GM18909 (cell line): ENCODE results near the gene FBXO40.
"Not testable (repeated sequence)": the region's sequence is repeated elsewhere in the genome, so short reads cannot be mapped to it uniquely, and the experiment has no call there.

ENCODE experiments used
- ATAC-seq: cut with Tn5 transposase; IDR thresholded peaks from one replicate; pipeline ENCODE4 v1.9.1; 2021; ENCODE audit warnings: mild to moderate bottlenecking; ENCODE audit not compliant: unreplicated experiment, poor library complexity

FBXO40 gene, protein sequence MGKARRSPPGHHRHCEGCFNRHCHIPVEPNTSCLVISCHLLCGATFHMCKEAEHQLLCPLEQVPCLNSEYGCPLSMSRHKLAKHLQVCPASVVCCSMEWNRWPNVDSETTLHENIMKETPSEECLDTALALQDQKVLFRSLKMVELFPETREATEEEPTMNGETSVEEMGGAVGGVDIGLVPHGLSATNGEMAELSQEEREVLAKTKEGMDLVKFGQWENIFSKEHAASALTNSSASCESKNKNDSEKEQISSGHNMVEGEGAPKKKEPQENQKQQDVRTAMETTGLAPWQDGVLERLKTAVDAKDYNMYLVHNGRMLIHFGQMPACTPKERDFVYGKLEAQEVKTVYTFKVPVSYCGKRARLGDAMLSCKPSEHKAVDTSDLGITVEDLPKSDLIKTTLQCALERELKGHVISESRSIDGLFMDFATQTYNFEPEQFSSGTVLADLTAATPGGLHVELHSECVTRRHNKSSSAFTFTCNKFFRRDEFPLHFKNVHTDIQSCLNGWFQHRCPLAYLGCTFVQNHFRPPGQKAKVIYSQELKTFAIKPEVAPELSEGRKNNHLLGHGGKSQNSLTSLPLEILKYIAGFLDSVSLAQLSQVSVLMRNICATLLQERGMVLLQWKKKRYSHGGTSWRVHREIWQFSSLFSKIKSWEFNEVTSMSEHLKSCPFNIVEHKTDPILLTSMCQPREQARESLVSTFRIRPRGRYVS

DNA sequence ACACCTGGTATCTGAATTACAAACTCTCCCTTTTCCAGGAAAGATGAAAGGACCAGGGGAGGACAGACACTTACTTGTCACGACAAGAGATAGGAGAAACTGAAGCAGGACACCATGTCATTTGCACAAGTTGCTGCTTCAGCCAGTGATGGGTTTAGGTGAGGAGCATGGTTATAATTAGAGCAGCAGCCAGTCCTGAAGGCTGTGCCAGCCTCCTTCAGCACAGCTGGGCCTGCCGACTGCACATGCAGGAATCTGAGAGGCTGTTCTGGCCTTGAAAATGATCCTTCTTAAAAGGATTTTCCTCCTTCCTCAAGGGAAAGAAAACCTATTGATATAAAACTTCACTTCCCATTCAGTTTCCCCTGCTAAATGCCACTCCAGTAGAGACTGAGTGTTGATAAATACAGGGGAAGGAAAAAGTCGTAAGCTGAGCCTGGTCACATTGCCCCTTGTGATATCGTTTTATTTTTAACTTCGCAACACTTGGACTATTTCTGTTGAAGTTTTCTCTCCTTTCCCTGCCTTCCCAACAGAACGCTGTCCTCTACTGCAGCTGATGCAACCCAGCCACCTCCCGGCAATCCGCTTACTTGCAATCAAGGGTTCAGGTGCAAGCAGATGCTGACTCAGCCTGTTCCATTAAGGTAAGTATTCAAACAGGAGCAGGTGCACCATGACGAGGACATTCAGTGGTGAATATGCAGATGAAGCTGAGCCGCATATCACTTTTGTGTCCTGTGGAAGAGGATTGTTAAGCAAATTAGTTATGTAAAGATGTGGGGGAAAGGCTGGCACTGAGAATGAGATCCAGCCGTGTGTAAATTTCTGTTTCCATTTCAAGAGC lies at the start of gene FBXO40:
TSS of gene FBXO40 (plus strand) at position 524 of the 847 bp plus-strand sequence. CDS start 27,197 bp downstream, outside the sequence.
- no peak for ATAC-seq

DNA sequence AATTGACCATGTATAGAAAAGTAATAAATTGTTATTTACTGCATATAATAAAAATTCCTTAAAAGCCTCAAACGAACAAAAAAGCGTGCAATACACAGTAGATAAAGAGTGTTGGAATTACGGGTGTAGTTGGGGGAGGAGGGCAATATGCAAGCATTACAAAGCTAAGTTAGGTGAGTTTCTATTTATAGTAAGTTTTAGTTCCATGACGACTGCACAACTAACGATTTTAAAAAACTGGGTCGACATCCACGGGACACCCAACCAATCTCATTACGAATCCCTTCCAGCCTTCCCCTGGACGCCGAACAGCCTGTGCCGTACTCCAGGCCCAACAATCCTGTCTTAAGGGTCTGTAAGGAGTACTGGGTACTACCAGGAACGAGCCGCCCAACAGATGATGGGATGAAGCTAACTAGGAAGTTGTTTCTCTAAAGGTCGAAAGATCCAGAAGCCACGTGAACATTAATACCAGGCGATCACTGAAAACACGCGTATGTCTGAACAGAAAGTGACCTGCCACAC lies 48.1 kb upstream of the FBXO40 start:
- peak; percentile 5 for ATAC-seq

DNA sequence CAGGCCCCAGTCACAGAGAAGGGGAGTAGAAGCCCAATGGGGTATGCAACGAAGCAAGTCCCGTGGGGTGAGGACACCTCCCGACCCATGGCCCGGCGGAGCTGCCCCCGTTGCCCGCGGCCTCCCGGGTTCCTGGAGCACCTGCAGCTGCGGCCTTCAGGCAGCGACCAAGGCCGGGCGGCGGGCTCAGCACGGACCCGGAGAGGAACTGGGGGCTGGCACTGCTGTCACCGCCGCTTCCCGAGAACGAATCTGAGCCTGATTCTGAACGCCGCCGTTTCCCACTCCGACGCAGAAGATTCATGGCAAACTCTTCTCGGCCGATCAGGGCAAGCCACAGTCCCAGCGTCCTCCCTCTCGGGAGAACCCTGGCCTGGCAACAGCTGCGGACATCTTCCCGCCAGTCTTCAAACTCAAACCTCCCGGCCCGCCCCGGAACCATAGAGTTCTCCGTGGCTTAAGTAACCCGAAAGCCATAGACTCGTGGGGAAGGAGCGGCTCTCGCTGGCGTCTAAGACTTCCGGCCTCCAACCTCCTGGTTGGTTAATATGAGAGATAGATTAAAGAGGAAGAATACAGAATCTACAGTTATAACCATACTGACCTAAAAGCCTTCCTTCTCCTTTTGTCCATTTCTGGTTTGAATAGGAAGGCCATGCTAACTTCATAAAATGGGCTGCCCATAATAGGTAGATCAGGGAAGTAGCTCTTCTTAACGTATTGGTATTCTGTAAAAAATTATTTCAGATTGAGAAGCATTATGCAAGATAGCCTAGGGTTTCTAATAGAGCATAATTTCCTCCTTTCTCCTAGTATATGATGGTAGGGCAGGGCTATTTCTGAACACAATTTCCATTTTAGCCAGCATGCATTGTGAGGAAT lies 47.4 kb upstream of the FBXO40 start, which contains the start of gene POLQ:
TSS of gene POLQ (minus strand) at position 415 of the 882 bp plus-strand sequence. CDS start at position 304, 111 bp downstream.
- ATAC-seq, result peak; percentile 84

DNA sequence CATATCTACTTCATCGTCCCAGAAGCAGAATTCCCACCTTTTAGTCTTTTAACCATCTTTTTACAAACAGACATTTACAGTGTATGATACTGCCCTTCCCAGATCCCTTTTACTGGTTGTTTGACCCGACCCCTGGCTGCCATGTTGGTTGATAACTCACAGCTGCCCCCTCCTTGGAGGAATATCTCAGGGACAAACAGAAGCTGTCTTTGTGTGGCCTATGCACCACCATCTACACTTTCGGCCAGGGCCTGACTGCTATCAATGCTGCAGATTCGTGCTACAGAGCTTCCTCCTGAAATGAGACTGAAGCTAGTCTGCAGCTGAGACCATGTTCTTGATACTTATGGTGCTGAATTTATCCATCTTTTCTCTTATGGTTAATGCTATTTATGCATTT lies 40.8 kb upstream of the FBXO40 start:
- ATAC-seq, result no peak

DNA sequence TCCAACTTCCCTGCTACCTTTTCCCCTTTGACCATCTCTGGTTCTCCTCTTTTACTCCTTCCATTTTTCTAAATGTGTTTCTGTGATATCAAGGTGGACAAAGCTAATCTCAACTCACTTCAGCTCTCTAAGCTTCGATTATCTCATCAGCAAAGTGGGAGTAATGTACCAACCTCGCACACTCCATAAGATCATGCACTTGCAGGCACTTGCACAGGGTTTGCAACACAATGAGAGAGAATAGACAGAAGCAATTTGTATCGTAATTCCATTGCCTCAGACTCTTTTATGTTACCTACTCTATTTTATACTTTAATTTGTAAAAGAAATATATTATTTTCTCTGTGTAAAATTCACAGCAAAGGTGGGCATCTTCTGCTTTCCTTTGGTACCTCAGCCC lies 40.4 kb upstream of the FBXO40 start:
- no peak for ATAC-seq

DNA sequence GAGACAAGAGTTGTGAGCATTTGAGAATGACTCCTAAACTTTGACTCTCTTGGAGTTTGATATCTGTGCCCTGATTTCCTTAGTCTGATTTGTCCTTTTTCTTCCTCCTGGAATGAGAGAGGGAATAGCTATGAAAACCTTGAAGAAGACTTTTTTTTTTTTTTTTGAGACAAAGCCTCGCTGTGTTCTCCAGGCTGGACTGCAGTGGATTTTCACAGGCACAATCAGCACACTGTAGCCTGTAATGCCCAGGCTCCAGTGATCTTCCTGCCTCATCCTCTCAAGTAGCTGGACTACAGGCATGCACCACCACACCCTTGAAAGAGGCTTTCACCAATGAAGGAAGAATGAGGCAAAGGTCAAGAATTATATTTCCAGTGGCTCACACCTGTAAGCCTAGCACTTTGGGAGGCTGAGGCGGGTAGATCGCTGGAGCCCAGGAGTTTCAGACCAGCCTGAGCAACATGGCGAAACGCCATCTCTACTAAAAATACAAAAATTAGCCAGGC lies 35.7 kb upstream of the FBXO40 start:
- ATAC-seq, result no peak

DNA sequence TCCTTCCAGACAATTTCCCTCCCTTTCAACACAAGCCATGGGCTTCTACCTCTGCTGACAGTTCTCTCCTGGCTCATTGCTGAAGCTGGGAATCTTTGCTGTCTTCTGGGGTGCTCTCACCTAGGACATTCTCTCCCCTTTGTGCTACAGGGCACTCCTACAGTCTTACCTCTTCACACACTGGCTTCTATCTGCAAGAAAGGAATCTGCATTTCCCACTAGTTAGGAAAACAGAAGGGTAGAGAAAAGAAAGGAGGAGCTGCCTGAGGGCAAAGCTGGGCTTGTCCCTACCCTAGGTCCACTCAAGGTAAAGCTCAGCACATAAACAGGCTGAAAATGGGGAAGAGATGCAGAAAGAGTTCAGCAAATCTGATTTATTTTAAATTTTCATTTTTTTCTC lies 31.0 kb upstream of the FBXO40 start:
- ATAC-seq, result no peak

DNA sequence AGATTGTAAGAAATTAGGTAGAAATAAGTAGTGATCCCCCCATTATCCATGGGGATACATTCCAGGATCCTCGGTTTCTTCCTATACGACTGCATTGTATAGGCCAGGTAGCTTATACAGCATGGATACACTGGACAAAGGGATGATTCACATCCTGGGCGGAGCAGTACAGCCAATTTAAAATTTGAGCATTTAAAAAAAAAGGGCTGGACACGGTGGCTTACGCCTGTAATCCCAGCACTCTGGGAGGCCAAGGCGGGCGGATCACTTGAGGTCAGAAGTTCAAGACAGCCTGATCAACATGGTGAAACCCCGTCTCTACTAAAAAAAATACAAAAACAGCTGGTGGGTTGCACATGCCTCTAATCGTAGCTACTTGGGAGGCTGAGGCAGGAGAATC lies 26.4 kb upstream of the FBXO40 start:
- no peak for ATAC-seq

DNA sequence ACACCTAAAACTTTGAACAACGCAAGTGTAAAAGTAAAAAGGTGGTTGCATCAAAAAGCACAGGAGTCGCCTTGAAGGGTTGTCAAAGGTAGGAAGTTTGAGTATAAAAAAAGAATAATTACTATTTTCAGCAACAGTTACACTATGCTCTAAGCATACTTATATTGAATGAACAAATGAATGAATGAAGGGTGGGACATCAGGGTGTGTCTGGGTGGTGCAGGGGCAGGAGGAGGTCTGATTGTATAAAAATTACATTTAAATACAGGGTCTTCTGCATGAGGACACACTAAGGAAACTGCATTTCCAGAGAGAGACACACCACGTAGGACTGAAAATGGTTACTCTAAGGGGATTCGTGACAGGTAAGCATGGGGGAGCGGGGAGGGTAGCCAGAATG lies 25.5 kb upstream of the FBXO40 start, which contains the start of gene ARGFX:
TSS of gene ARGFX (plus strand) at position 301 of the 400 bp plus-strand sequence. CDS start 2,765 bp downstream, outside the sequence.
- no peak for ATAC-seq

DNA sequence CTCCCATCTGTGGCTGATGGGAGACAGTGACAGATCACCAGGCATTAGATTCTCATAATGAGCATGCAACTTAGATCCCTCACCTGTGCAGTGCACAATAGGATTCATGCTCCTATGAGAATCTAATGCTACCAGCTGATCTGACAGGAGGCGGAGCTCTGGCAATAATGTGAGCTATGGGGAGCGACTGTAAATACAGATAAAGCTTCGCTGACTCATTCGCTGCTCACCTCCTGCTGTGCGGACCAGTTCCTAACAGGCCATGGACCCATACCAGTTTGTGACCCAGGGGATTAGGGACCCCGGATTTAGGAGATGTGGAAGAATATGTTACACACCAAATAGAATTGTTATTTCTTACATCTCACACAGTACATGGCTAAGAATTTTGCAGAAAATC lies 18.7 kb upstream of the FBXO40 start:
- no peak for ATAC-seq

DNA sequence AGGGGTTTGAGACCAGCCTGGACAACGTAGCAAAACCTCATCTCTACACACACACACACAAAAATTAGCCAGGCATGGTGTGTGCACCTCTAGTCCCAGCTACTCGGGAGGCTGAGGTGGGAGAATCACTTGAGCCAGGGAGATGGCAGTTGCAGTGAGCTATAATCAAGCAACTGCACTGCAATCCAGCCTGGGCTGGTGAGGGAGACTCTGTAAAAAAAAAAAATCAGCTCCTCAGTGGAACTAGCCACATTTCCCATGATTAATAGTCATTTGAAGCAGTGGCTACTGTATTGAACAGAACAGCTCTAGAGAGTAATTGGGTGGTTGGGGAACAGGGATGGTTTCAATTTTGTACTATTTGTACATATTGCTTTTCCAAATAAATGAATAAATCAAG lies 11.5 kb upstream of the FBXO40 start:
- no peak for ATAC-seq

DNA sequence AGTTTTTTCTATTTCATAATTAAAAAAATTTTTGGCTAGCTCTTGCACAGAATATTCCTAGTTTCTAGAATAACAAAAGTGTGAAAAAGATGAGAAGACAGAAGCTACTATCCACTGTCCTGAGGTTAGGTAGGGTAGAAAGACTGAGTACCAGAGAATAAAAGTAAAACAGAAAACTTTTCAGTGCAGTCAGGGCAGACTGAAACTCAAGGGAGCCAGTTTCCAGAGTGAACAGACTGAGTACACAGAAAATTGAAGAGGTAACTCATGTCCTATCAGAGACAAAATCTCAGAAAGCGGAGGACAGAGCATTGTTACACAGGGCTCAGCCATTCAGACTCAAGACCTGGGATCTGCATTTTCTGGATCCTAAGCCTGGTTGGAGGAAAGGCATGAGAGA lies 8.8 kb upstream of the FBXO40 start:
- ATAC-seq, result no peak

DNA sequence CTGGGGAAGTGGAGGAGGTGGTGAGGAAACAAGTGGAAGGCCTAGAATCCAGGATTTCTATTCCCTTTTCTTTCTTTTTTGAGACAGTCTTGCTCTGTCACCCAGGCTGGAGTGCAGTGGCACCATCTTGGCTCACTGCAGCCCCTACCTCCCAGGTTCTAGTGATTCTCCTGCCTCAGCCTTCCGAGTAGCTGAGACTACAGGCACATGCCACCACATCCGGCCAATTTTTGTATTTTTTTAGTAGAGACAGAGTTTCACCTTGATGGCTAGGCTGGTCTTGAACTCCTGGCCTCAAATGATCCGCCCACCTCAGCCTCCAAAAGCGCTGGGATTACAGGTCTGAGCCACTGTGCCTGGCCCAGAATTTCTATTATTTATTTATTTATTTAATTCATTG lies 627 bp downstream of the FBXO40 start:
- ATAC-seq, result not testable (repeated sequence)

DNA sequence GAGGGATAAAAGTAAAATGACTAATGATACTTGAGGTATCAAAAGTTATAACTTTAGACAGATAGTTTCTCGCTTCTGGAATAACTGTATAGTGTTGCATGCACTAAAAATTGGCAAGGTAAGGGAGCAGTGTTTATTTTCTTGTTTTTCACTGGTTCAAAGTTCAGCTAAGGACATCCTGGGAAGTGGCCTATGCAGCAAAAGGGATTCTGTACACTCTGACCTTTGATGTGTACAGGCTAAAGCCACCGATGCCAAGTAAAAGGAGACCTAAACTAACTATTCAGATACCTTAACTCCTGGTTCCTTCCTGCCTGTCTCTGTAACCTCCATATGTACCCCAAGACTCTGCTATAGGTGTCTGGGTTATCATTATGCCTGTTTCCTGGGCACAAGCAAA lies 1.7 kb downstream of the FBXO40 start:
- no peak for ATAC-seq

DNA sequence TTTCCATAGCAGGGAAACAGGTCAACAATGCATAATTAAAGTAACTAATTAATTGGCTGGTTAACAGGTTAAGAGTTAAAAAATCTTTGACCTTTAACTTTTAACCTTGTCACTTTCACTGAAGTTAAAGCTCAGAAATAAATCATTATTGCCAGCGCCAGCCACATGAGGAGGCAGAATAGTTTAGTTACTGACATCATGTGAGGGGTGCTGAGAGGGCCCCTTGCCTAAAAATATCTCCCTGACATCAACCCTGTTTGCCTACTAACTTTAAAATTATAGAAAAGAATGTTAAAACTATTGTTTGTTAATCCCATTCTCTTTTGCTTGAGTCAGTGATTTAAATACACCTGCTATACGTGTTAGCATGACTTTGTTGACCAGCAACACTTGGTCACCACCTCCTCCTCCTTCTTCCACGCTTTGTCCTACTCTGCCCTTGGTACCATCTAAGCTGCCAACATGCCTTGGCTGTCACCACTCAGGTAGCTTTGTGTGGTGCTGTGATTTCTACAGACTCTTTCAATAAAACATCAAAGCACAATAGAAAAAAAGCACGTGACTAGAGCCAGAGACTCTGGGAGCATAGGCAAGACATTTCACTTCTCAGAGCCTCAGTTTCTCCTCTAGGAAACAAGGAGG lies 2.7 kb downstream of the FBXO40 start:
- no peak for ATAC-seq

DNA sequence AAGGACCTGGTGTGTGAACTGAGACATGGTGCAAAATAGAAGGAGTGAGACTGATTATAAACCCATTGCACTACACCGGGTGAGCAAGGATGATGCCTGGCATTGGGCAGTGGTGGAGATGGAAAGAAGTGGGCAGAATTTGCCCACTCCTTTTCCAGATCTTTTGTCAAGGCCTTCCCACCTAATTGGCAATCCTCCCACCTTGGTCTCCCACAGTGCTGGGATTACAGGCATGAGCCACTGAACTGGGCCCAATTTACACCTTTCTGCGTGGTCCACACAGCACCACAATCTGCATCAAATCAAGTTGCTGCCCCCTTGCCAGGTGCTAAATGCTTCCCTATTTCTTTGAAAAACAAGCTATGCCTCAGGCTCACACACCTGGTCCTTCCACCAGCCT lies 5.4 kb downstream of the FBXO40 start:
- ATAC-seq, result no peak

DNA sequence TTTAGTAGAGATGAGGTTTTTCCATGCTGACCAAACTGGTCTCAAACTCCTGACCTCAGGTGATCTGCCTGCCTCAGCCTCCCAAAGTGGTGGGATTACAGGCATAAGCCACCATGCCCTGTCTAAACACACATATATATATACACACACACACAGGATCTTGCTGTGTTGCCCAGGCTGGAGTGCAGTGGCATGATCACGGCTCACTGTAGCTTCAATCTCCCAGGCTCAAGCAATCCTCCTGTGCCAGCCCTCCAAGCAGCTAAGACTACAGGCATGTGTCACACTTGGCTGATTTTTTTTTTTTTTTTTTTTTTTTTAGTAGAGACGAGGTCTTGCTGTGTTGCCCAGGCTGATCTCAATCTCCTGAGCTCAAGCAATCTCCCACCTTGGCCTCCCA lies 6.7 kb downstream of the FBXO40 start:
- not testable (repeated sequence) for ATAC-seq

DNA sequence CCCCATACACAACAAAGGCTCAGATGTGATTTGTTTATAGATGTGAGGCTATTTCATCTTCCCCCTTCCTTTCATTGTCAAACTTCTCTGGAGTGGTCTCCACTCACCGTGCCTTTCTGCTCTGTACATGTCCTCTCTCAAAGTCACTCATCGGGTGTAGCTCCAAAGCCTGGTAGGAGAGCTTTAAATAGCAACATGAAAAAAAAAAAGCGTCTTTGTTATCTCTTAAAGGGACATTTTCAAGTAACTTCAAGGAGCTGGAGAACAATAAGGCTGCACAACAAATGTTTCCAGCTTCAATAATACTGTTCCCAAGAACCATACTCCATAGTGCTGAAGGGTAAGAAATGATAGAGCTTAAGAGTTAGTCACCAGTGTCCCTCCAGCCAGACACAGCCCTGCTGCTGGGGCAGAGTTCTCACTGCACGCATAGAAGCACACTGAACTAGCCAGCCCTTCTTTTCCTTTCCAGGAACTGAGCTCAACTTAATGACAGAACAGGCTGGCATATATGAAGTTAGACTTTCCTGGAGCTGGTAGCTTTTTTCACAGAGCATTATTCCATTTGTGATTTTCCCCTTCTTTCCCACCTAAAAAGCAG lies 8.1 kb downstream of the FBXO40 start:
- no peak for ATAC-seq
